GM23338 (cell line): ENCODE data around the gene SMG6. TPM values are rescaled to one million over a fixed set of nuclear protein-coding genes. Genes with fewer than 3 reads are reported as not detected.

Experiments
- ATAC-seq: fragments of 200-7000 bp; cut with Tn5 transposase; 3 replicates; pipeline ENCODE4 v1.9.1; 2020
- DNase-seq: peaks from one replicate; pipeline ENCODE4 v3.0.0-alpha.2; 2015; ENCODE audit warnings: low spot score
- H2AFZ ChIP-seq: fragments of 200-600 bp; sonication (generic); 2 replicates; pipeline ENCODE4 v1.8.0; 2016; ENCODE audit warnings: antibody characterized with exemption, mild to moderate bottlenecking, moderate library complexity
- H3F3A ChIP-seq: fragments of 200-600 bp; sonication (generic); replicated peaks from 2 replicates; pipeline ENCODE4 v1.8.0; 2017; ENCODE audit warnings: antibody characterized with exemption, mixed run types, low read depth
- H3K27ac ChIP-seq: fragments of 200-600 bp; sonication (generic); 2 replicates; pipeline ENCODE4 v1.6.1; 2016; ENCODE audit warnings: low read depth
- H3K27me3 ChIP-seq: fragments of 200-600 bp; sonication (generic); 2 replicates; pipeline ENCODE4 v1.8.0; 2016; ENCODE audit warnings: mild to moderate bottlenecking, mixed run types, moderate library complexity; ENCODE audit not compliant: insufficient read depth
- H3K36me3 ChIP-seq: fragments of 200-600 bp; sonication (generic); 2 replicates; pipeline ENCODE4 v1.8.0; 2016; ENCODE audit warnings: mild to moderate bottlenecking; ENCODE audit not compliant: insufficient read depth
- H3K4me1 ChIP-seq: fragments of 200-600 bp; sonication (generic); 2 replicates; pipeline ENCODE4 v1.8.0; 2016; ENCODE audit warnings: mild to moderate bottlenecking, moderate library complexity; ENCODE audit not compliant: insufficient read depth
- H3K4me2 ChIP-seq: fragments of 200-600 bp; sonication (generic); 2 replicates; pipeline ENCODE4 v1.7.1; 2017; ENCODE audit warnings: mixed run types
- H3K4me3 ChIP-seq: fragments of 200-600 bp; sonication (generic); 2 replicates; pipeline ENCODE4 v1.6.1; 2016; ENCODE audit warnings: mixed run types
- H3K79me2 ChIP-seq: fragments of 200-600 bp; sonication (generic); replicated peaks from 2 replicates; pipeline ENCODE4 v1.8.0; 2017; ENCODE audit warnings: mild to moderate bottlenecking; ENCODE audit not compliant: insufficient read depth
- H3K9me2 ChIP-seq: fragments of 200-600 bp; sonication (generic); 2 replicates; pipeline ENCODE4 v1.8.0; 2017; ENCODE audit not compliant: insufficient read depth
- H4K20me1 ChIP-seq: fragments of 200-600 bp; sonication (generic); replicated peaks from 2 replicates; pipeline ENCODE4 v1.8.0; 2017; ENCODE audit warnings: mild to moderate bottlenecking; ENCODE audit not compliant: insufficient read depth
- H3K27ac Mint-ChIP-seq: 2 replicates; pipeline ENCODE4 v1.8.0; 2020; ENCODE audit warnings: inconsistent platforms, mild to moderate bottlenecking, moderate library complexity, mixed read lengths
- H3K27me3 Mint-ChIP-seq: 3 replicates; pipeline ENCODE4 v1.8.0; 2022; ENCODE audit warnings: low read depth, mild to moderate bottlenecking, moderate library complexity, mixed read lengths, inconsistent platforms; ENCODE audit not compliant: insufficient read depth, poor library complexity
- H3K36me3 Mint-ChIP-seq: 3 replicates; pipeline ENCODE4 v1.8.0; 2021; ENCODE audit warnings: low read depth, mild to moderate bottlenecking, inconsistent platforms, moderate library complexity, mixed read lengths
- H3K4me1 Mint-ChIP-seq: 3 replicates; pipeline ENCODE4 v1.8.0; 2020; ENCODE audit warnings: mild to moderate bottlenecking, inconsistent platforms, mixed read lengths
- H3K4me3 Mint-ChIP-seq: 3 replicates; pipeline ENCODE4 v1.8.0; 2021; ENCODE audit warnings: moderate library complexity, mild to moderate bottlenecking, inconsistent platforms, mixed read lengths
- H3K9me3 Mint-ChIP-seq: 3 replicates; pipeline ENCODE4 v1.8.0; 2020; ENCODE audit warnings: moderate library complexity, mild to moderate bottlenecking, inconsistent platforms, mixed read lengths
- CREB1 ChIP-seq: fragments of 250-450 bp; sonication (Bioruptor Pico); IDR thresholded peaks from 2 replicates; pipeline ENCODE4 v1.5.0; 2020; ENCODE audit warnings: low read depth, mild to moderate bottlenecking, moderate library complexity
- EZH2 ChIP-seq: fragments of 200-600 bp; sonication (generic); IDR thresholded peaks from one replicate; pipeline ENCODE4 v1.8.0; 2017; ENCODE audit warnings: antibody characterized with exemption, mild to moderate bottlenecking, low read depth; ENCODE audit not compliant: unreplicated experiment
- EZH2phosphoT487 ChIP-seq: fragments of 200-600 bp; sonication (generic); IDR thresholded peaks from one replicate; pipeline ENCODE4 v1.8.1; 2018; ENCODE audit warnings: antibody characterized with exemption; ENCODE audit not compliant: unreplicated experiment
- JUNB ChIP-seq: IDR thresholded peaks from one replicate; pipeline ENCODE4 v1.6.1; 2016; ENCODE audit warnings: antibody characterized with exemption; ENCODE audit not compliant: unreplicated experiment
- NANOG ChIP-seq: IDR thresholded peaks from 2 replicates; pipeline ENCODE4 v1.6.1; 2016; ENCODE audit warnings: antibody characterized with exemption, borderline replicate concordance
- POLR2AphosphoS5 ChIP-seq: IDR thresholded peaks from 2 replicates; pipeline ENCODE4 v1.6.1; 2016; ENCODE audit warnings: antibody characterized with exemption, low read depth
- STAT1 ChIP-seq: IDR thresholded peaks from one replicate; pipeline ENCODE4 v1.6.1; 2016; ENCODE audit warnings: antibody characterized with exemption; ENCODE audit not compliant: unreplicated experiment
- ZNF114 ChIP-seq: fragments of 250-450 bp; sonication (Bioruptor Pico); IDR thresholded peaks from 2 replicates; pipeline ENCODE4 v1.5.0; 2020; ENCODE audit warnings: mild to moderate bottlenecking, moderate library complexity
- ZNF331 ChIP-seq: fragments of 250-450 bp; sonication (Bioruptor Pico); IDR thresholded peaks from 2 replicates; pipeline ENCODE4 v1.5.0; 2020; ENCODE audit warnings: low read depth, mild to moderate bottlenecking, moderate library complexity
- polyA plus RNA-seq: library from polyadenylated mRNA; unstranded; fragments of >200 nt; fragmentation: Nextera tagmentation; extraction: Ambion mirVana; gene quantifications from 2 replicates; pipeline ENCODE4 v1.2.1, GENCODE V29; 2016
- total RNA-seq: library from RNA; depleted of rRNA; stranded (reverse); fragments of >200 nt; shearing (Covaris generic); gene quantifications from 2 replicates; pipeline ENCODE4 v1.2.3, GENCODE V29; 2014
- TF ChIP-seq, protein P1 (sequence below), 2 experiments: fragments of 200-600 bp in 1 of 2; sonication (generic) in 1 of 2; conservative IDR thresholded peaks; 2 replicates each; pipeline versions ENCODE4 v1.5.1 to v1.6.1; 2016 to 2017; ENCODE audit warnings: antibody characterized with exemption in 2 of 2, low read depth in 2 of 2, mild to moderate bottlenecking in 2 of 2, moderate library complexity in 1 of 2
- TF ChIP-seq, protein P2 (sequence below): IDR thresholded peaks from 2 replicates; pipeline ENCODE4 v1.6.1; 2016; ENCODE audit warnings: antibody characterized with exemption
- TF ChIP-seq, protein P3 (sequence below): fragments of 250-450 bp; sonication (Bioruptor Pico); IDR thresholded peaks from 2 replicates; pipeline ENCODE4 v1.5.0; 2020; ENCODE audit warnings: mild to moderate bottlenecking, moderate library complexity
- TF ChIP-seq, protein P4 (sequence below): IDR thresholded peaks from one replicate; pipeline ENCODE4 v1.6.1; 2018; ENCODE audit warnings: antibody characterized with exemption; ENCODE audit not compliant: unreplicated experiment

Gene SMG6
- total and polyA plus RNA-seq, 2 experiments from 2014 or later = 10.4 to 43.1 TPM

DNA sequence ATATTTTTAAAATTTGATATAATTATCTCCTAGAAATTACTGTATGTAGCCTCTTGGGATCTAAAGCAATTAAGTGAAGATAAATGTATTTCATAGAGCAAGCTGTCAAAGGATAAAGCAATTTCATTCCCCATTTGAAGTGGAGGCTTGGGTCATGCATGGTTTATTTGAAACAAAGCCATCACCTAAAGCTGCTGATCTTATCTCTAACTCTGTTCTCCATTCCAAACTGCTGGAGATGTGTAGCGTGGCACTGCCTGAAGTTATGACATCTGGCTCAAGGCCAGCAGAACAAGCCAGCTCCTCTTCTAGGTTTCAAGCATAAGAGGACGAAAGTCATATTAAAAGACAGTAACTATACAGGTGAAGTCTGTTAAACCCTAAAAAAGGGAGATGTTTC, 164.8 kb downstream of the SMG6 start:
- Histone ChIP-seq H2AFZ (no peak overlapping the region), H3F3A (no peaks in the 10 kb centered on the region; the same call in 1 of the 2 replicates), H3K79me2 (no peaks in the 10 kb centered on the region), H3K27me3 (no peaks in the 10 kb centered on the region), H3K27ac (no peak overlapping the region), H4K20me1 (no peaks in the 10 kb centered on the region; the same call in 1 of the 2 replicates), H3K36me3 (no peaks in the 10 kb centered on the region), H3K9me2 (no peaks in the 10 kb centered on the region), H3K4me2 (no peak overlapping the region), H3K4me1 (peaks cover 25% of the 10 kb centered on the region), H3K4me3 (no peak overlapping the region)
- no peak for DNase-seq
- H3K4me1 Mint-ChIP-seq = peaks cover 33% of the 10 kb centered on the region
- no peaks in the 10 kb centered on the region for H3K27me3 Mint-ChIP-seq
- peak overlapping the region; percentile 67; the same call in 1 of the 2 replicates for H3K27ac Mint-ChIP-seq
- H3K9me3 Mint-ChIP-seq = no peaks in the 10 kb centered on the region
- no peaks in the 10 kb centered on the region for H3K36me3 Mint-ChIP-seq
- no peak for TF ChIP-seq EZH2
- TF ChIP-seq POLR2AphosphoS5 = no peak
- TF ChIP-seq, protein P1, sequence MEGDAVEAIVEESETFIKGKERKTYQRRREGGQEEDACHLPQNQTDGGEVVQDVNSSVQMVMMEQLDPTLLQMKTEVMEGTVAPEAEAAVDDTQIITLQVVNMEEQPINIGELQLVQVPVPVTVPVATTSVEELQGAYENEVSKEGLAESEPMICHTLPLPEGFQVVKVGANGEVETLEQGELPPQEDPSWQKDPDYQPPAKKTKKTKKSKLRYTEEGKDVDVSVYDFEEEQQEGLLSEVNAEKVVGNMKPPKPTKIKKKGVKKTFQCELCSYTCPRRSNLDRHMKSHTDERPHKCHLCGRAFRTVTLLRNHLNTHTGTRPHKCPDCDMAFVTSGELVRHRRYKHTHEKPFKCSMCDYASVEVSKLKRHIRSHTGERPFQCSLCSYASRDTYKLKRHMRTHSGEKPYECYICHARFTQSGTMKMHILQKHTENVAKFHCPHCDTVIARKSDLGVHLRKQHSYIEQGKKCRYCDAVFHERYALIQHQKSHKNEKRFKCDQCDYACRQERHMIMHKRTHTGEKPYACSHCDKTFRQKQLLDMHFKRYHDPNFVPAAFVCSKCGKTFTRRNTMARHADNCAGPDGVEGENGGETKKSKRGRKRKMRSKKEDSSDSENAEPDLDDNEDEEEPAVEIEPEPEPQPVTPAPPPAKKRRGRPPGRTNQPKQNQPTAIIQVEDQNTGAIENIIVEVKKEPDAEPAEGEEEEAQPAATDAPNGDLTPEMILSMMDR (conservative IDR thresholded peaks at IDR 0.05; ENCODE audit: low read depth in 2 of 2) = no peak
- TF ChIP-seq JUNB = no peak
- no peak for TF ChIP-seq ZNF114 (CRISPR knock-in tag)
- TF ChIP-seq, protein P2, sequence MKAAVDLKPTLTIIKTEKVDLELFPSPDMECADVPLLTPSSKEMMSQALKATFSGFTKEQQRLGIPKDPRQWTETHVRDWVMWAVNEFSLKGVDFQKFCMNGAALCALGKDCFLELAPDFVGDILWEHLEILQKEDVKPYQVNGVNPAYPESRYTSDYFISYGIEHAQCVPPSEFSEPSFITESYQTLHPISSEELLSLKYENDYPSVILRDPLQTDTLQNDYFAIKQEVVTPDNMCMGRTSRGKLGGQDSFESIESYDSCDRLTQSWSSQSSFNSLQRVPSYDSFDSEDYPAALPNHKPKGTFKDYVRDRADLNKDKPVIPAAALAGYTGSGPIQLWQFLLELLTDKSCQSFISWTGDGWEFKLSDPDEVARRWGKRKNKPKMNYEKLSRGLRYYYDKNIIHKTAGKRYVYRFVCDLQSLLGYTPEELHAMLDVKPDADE = no peak
- TF ChIP-seq STAT1 = no peak
- TF ChIP-seq ZNF331 = no peak
- TF ChIP-seq, protein P3, sequence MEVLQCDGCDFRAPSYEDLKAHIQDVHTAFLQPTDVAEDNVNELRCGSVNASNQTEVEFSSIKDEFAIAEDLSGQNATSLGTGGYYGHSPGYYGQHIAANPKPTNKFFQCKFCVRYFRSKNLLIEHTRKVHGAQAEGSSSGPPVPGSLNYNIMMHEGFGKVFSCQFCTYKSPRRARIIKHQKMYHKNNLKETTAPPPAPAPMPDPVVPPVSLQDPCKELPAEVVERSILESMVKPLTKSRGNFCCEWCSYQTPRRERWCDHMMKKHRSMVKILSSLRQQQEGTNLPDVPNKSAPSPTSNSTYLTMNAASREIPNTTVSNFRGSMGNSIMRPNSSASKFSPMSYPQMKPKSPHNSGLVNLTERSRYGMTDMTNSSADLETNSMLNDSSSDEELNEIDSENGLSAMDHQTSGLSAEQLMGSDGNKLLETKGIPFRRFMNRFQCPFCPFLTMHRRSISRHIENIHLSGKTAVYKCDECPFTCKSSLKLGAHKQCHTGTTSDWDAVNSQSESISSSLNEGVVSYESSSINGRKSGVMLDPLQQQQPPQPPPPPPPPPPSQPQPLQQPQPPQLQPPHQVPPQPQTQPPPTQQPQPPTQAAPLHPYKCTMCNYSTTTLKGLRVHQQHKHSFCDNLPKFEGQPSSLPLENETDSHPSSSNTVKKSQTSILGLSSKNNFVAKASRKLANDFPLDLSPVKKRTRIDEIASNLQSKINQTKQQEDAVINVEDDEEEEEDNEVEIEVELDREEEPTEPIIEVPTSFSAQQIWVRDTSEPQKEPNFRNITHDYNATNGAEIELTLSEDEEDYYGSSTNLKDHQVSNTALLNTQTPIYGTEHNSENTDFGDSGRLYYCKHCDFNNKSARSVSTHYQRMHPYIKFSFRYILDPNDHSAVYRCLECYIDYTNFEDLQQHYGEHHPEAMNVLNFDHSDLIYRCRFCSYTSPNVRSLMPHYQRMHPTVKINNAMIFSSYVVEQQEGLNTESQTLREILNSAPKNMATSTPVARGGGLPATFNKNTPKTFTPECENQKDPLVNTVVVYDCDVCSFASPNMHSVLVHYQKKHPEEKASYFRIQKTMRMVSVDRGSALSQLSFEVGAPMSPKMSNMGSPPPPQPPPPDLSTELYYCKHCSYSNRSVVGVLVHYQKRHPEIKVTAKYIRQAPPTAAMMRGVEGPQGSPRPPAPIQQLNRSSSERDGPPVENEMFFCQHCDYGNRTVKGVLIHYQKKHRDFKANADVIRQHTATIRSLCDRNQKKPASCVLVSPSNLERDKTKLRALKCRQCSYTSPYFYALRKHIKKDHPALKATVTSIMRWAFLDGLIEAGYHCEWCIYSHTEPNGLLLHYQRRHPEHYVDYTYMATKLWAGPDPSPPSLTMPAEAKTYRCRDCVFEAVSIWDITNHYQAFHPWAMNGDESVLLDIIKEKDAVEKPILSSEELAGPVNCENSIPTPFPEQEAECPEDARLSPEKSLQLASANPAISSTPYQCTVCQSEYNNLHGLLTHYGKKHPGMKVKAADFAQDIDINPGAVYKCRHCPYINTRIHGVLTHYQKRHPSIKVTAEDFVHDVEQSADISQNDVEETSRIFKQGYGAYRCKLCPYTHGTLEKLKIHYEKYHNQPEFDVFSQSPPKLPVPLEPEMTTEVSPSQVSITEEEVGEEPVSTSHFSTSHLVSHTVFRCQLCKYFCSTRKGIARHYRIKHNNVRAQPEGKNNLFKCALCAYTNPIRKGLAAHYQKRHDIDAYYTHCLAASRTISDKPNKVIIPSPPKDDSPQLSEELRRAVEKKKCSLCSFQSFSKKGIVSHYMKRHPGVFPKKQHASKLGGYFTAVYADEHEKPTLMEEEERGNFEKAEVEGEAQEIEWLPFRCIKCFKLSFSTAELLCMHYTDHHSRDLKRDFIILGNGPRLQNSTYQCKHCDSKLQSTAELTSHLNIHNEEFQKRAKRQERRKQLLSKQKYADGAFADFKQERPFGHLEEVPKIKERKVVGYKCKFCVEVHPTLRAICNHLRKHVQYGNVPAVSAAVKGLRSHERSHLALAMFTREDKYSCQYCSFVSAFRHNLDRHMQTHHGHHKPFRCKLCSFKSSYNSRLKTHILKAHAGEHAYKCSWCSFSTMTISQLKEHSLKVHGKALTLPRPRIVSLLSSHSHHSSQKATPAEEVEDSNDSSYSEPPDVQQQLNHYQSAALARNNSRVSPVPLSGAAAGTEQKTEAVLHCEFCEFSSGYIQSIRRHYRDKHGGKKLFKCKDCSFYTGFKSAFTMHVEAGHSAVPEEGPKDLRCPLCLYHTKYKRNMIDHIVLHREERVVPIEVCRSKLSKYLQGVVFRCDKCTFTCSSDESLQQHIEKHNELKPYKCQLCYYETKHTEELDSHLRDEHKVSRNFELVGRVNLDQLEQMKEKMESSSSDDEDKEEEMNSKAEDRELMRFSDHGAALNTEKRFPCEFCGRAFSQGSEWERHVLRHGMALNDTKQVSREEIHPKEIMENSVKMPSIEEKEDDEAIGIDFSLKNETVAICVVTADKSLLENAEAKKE = no peak
- TF ChIP-seq EZH2phosphoT487 = no peak
- TF ChIP-seq NANOG = no peak
- TF ChIP-seq, protein P4, sequence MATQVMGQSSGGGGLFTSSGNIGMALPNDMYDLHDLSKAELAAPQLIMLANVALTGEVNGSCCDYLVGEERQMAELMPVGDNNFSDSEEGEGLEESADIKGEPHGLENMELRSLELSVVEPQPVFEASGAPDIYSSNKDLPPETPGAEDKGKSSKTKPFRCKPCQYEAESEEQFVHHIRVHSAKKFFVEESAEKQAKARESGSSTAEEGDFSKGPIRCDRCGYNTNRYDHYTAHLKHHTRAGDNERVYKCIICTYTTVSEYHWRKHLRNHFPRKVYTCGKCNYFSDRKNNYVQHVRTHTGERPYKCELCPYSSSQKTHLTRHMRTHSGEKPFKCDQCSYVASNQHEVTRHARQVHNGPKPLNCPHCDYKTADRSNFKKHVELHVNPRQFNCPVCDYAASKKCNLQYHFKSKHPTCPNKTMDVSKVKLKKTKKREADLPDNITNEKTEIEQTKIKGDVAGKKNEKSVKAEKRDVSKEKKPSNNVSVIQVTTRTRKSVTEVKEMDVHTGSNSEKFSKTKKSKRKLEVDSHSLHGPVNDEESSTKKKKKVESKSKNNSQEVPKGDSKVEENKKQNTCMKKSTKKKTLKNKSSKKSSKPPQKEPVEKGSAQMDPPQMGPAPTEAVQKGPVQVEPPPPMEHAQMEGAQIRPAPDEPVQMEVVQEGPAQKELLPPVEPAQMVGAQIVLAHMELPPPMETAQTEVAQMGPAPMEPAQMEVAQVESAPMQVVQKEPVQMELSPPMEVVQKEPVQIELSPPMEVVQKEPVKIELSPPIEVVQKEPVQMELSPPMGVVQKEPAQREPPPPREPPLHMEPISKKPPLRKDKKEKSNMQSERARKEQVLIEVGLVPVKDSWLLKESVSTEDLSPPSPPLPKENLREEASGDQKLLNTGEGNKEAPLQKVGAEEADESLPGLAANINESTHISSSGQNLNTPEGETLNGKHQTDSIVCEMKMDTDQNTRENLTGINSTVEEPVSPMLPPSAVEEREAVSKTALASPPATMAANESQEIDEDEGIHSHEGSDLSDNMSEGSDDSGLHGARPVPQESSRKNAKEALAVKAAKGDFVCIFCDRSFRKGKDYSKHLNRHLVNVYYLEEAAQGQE = no peak
- TF ChIP-seq CREB1 (CRISPR knock-in tag) = no peak
- H3K4me3 Mint-ChIP-seq = no peak overlapping the region
- ATAC-seq = no peak
